GM12878 (cell line): ENCODE measurements around the gene LTBP2.

ENCODE experiments used
- CTCF ChIP-seq, 3 experiments: IDR thresholded peaks in 2 of 3; conservative IDR thresholded peaks in 1 of 3; 2 replicates each; pipeline ENCODE4 v1.5.1; 2011; ENCODE audit warnings: low read depth in 3 of 3, low read length in 3 of 3, mild to moderate bottlenecking in 3 of 3, control low read depth in 2 of 3, moderate library complexity in 2 of 3, inconsistent platforms in 1 of 3, mixed read lengths in 1 of 3; ENCODE audit not compliant: control insufficient read depth in 2 of 3, insufficient read depth in 1 of 3; ENCODE audit errors: extremely low read depth in 1 of 3
- FOXM1 ChIP-seq: IDR thresholded peaks from 2 replicates; pipeline ENCODE4 v1.6.1; 2012; ENCODE audit warnings: low read depth, mild to moderate bottlenecking, inconsistent platforms, low read length, moderate library complexity
- KDM1A ChIP-seq: fragments of 200-600 bp; sonication (generic); IDR thresholded peaks from 2 replicates; pipeline ENCODE4 v1.6.1; 2016; ENCODE audit warnings: borderline replicate concordance
- POLR2AphosphoS5 ChIP-seq: IDR thresholded peaks from 2 replicates; pipeline ENCODE4 v1.6.1; 2011; ENCODE audit warnings: mild to moderate bottlenecking, low read length, inconsistent platforms
- SMC3 ChIP-seq: IDR thresholded peaks from 2 replicates; pipeline ENCODE4 v1.6.1; 2011; ENCODE audit warnings: low read length, improper control_type of control experiment, borderline replicate concordance
- SP1 ChIP-seq: IDR thresholded peaks from one replicate; pipeline ENCODE4 v1.6.1; 2011; ENCODE audit warnings: low read depth, low read length
- SPI1 ChIP-seq: IDR thresholded peaks from 2 replicates; pipeline ENCODE4 v1.6.1; 2011; ENCODE audit warnings: low read depth, mild to moderate bottlenecking, low read length, moderate library complexity, borderline replicate concordance; ENCODE audit not compliant: insufficient read depth
- ZNF24 ChIP-seq: fragments of 450-650 bp; IDR thresholded peaks from 2 replicates; pipeline ENCODE4 v1.6.1; 2017; ENCODE audit warnings: antibody characterized with exemption, mild to moderate bottlenecking
- ZNF274 ChIP-seq: IDR thresholded peaks from one replicate; pipeline ENCODE4 v1.8.0; 2011; ENCODE audit not compliant: insufficient read length, insufficient read depth

DNA sequence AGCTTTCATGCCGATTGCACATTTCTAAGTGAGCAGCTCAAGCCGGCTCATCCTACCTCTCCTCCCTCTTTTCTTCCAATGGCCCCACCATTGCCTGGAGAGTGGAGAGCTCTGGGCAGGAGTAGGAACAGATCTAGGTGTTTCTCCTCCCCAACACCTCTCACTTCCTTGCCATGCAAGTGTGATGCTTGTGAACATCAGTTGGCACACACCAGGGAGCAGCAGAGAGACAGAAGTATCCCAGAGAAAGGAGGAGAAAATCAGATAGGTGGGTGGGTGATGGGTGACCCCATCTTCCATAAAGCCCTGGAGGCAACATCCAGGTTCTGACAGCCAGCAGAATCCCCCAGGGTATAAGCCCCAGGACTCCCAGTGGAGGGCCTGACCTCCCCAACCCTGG is 146.7 kb downstream of the LTBP2 start:
- TF ChIP-seq SP1 (no peak), KDM1A (no peak), SPI1 (no peak), POLR2AphosphoS5 (no peak), ZNF24 (no peak), CTCF (IDR thresholded peaks at IDR 0.05 in 2 of 3, conservative IDR thresholded peaks at IDR 0.05 in 1 of 3; ENCODE audit: control insufficient read depth in 2 of 3, extremely low read depth in 1 of 3, insufficient read depth in 1 of 3, low read depth in 3 of 3, low read length in 3 of 3) (no peak), SMC3 (no peak), FOXM1 (no peak), ZNF274 (no peak)
